Measurements from ENCODE around the gene PAN2. TPM values are rescaled to one million over a fixed set of nuclear protein-coding genes. Genes with fewer than 3 reads are reported as not detected.

PAN2 gene
- total and polyA plus RNA-seq, 10 of the 15 experiments (the other 5 are each of a cell fraction or from before 2014, with no cell fraction given) = 14.4 to 61.8 (median 34.9) TPM

- ChIA-PET RAD21 (ENCODE audit: unreplicated experiment) (no interaction called here), POLR2A (interaction anchor here (0.6 to 1.1 kb wide), 5 partner anchors 23 to 635 kb away, joined by 3 to 5 read pairs (median 3); partner anchors contain the start of gene MYL6), SMC1A (ENCODE audit: uncharacterized antibody, unreplicated experiment) (interaction anchor here (0.9 to 1.4 kb wide), 3 partner anchors 10 to 155 kb away, joined by 3 to 4 read pairs (median 4); partner anchors contain the start of gene RNF41), CTCF (interaction anchor here (0.5 to 2.6 kb wide), 5 partner anchors 8 to 156 kb away, joined by 3 to 9 read pairs (median 3); partner anchors contain the start of genes CNPY2, SMARCC2 and TIMELESS)
- DNase-seq (ENCODE audit: low read depth, low spot score) = no peak
- Histone ChIP-seq H3K36me3 (ENCODE audit: control insufficient read depth in 2 of 2, insufficient read depth in 2 of 2, low read length in 1 of 2) (peaks cover 1 to 14% of the 10 kb centered on the region in 2 experiments), H2AFZ (ENCODE audit: control insufficient read depth, low read depth, low read length) (no peak overlapping the region), H3K4me2 (ENCODE audit: control insufficient read depth, insufficient read depth) (no peak overlapping the region), H3K4me1 (ENCODE audit: control insufficient read depth, insufficient read depth, low read length) (no peaks in the 10 kb centered on the region), H3K4me3 (no peak overlapping the region), H3K27me3 (replicated peaks in 1 of 2; ENCODE audit: control insufficient read depth in 2 of 2, insufficient read depth in 2 of 2, low read length in 1 of 2) (no peaks in the 10 kb centered on the region), H3K9ac (ENCODE audit: control insufficient read depth, insufficient read depth, low read length) (no peak overlapping the region), H3K9me3 (replicated peaks; ENCODE audit: control insufficient read depth, insufficient read depth, low read length) (no peaks in the 10 kb centered on the region), H4K20me1 (ENCODE audit: control insufficient read depth, insufficient read depth) (no peaks in the 10 kb centered on the region), H3K79me2 (ENCODE audit: control insufficient read depth, insufficient read depth, low read length) (no peaks in the 10 kb centered on the region), H3K27ac (ENCODE audit: control insufficient read depth, insufficient read depth) (no peak overlapping the region)
- no peak for TF ChIP-seq ZBTB40 (IDR thresholded peaks at IDR 0.05; ENCODE audit: borderline replicate concordance)
- no peak for TF ChIP-seq HDGF (IDR thresholded peaks at IDR 0.05)
- TF ChIP-seq PKNOX1 (IDR thresholded peaks at IDR 0.05) = no peak
- TF ChIP-seq EGR1 (IDR thresholded peaks at IDR 0.05; ENCODE audit: borderline replicate concordance in 1 of 2, low read depth in 2 of 2, low read length in 2 of 2) = no peak
- TF ChIP-seq LARP7 (IDR thresholded peaks at IDR 0.05) = no peak
- TF ChIP-seq SREBF1 (IDR thresholded peaks at IDR 0.05; ENCODE audit: low read length) = no peak
- no peak for TF ChIP-seq PAX5 (IDR thresholded peaks at IDR 0.05; ENCODE audit: borderline replicate concordance, low read depth, low read length)
- no peak for TF ChIP-seq BCL3 (IDR thresholded peaks at IDR 0.05; ENCODE audit: borderline replicate concordance, insufficient read depth, low read depth, low read length, poor library complexity, severe bottlenecking)
- TF ChIP-seq CREB1 (IDR thresholded peaks at IDR 0.05; ENCODE audit: low read depth) = no peak
- in situ Hi-C loops (cut with MboI) = no loop called here
- intact Hi-C loops (cut with micrococcal nuclease; ENCODE audit: unreplicated experiment) = no loop called here
- WGBS (ENCODE audit: insufficient coverage, insufficient replicate concordance, low lambda C conversion rate, missing lambda C conversion rate) = 43% methylated on average over 3 of the region's 3 CpGs
- no TSS peak for BruUV-seq (replicated peaks)
- no peak for ATAC-seq
- no peak for FAIRE-seq
Measured at GRCh38 chr12:56308714-56309113, 25.1 kb downstream of the PAN2 start.
